SK-N-MC (cell line): Measurements from ENCODE around the gene SBK1.

Experiments
- EZH2 ChIP-seq: fragments of 200-600 bp; sonication (generic); IDR thresholded peaks from one replicate; pipeline ENCODE4 v1.6.1; 2017; ENCODE audit warnings: antibody characterized with exemption
- FOXP2 ChIP-seq: optimal IDR thresholded peaks from 2 replicates; pipeline ENCODE3; 2011; ENCODE audit warnings: mild to moderate bottlenecking, moderate library complexity; ENCODE audit not compliant: insufficient read depth; ENCODE audit errors: extremely low read length, control extremely low read depth
- POLR2AphosphoS5 ChIP-seq: IDR thresholded peaks from 2 replicates; pipeline ENCODE4 v1.6.1; 2012; ENCODE audit warnings: mild to moderate bottlenecking, low read depth, low read length, borderline replicate concordance

GRCh38 chr16:28300327-28300726 lies 8.0 kb downstream of the SBK1 start:
- TF ChIP-seq POLR2AphosphoS5 = no peak
- TF ChIP-seq EZH2 = no peak
- TF ChIP-seq FOXP2 = no peak
